Measurements from ENCODE around the gene CYP8B1. TPM values are rescaled to one million over a fixed set of nuclear protein-coding genes. Genes with fewer than 3 reads are reported as not detected.

CYP8B1 gene
- total and polyA plus RNA-seq, 9 of the 15 experiments (the other 6 are each of a cell fraction or from before 2014, with no cell fraction given), result 0.04 TPM; not detected in 8

DNA sequence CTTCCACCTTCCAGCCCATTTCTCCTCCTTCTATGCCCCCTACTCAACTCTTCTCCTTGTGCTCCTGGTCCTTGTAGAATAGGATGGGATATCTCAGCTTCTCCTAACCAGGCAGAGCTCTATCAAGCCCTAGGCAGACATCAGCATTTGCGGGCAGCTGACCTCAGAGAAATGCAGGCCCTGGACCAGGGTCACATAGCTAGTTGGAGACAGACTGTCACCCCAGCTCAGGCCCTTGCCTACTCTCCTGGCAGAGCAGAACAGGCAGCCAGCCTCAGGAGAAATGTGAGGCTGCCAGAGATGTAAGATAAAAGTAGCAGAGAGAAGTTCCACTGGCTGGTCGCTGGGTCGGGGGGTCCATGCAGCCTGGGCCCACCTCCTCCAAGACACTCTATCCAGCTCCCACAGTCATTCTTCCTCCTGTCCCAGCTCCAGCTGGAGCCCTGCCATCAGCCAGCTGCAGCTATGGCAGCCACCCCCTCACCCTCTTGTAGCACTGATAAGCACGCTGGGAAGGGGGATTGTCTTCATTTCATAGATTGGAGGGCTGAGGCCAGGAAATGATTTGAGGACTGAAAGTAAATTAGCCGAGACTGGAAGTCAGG, 4.0 kb downstream of the CYP8B1 start:
- ChIA-PET CTCF (ENCODE audit: low intra/inter-chr PET ratio) (interaction anchor here (0.9 kb wide), 1 partner anchor 91 kb away, joined by 3 read pairs; no protein-coding TSS in a partner anchor), POLR2A (interaction anchor here (0.5 kb wide), 1 partner anchor 106 kb away, joined by 3 read pairs; no protein-coding TSS in a partner anchor)
- Histone ChIP-seq H3K27me3 (ENCODE audit: control insufficient read depth in 2 of 2, insufficient read depth in 2 of 2, low read length in 2 of 2) (peaks cover 30 to 90% of the 10 kb centered on the region in 2 experiments), H3K79me2 (ENCODE audit: control insufficient read depth, insufficient read depth, low read length) (no peaks in the 10 kb centered on the region), H2AFZ (ENCODE audit: low read depth, low read length) (no peak overlapping the region), H3K4me2 (ENCODE audit: insufficient read depth, low read length) (no peak overlapping the region), H3K9me1 (ENCODE audit: control insufficient read depth, insufficient read depth, low read length) (peaks cover 2% of the 10 kb centered on the region), H3K9ac (ENCODE audit: insufficient read depth in 1 of 2, low read depth in 2 of 2, low read length in 2 of 2) (0 out of 4 replicates have a peak overlapping the region, but pooled peaks of 1 of the 2 experiments have one; percentile 15), H3K9me3 (replicated peaks; ENCODE audit: control insufficient read depth, insufficient read depth, low read depth, low read length) (no peaks in the 10 kb centered on the region), H4K20me1 (replicated peaks; ENCODE audit: control insufficient read depth, insufficient read depth, low read length) (peaks cover 4% of the 10 kb centered on the region; the same call in 1 of the 2 replicates), H3K36me3 (ENCODE audit: control insufficient read depth, insufficient read depth, low read length) (no peaks in the 10 kb centered on the region), H3K4me3 (no peak overlapping the region), H3K4me1 (replicated peaks in 1 of 2; ENCODE audit: control insufficient read depth in 2 of 2, insufficient read depth in 2 of 2, low read length in 2 of 2) (no peaks in the 10 kb centered on the region; a peak in 1 of 5 replicates), H3K27ac (ENCODE audit: extremely low read depth, low read depth, low read length) (no peak overlapping the region)
- WGBS (ENCODE audit: insufficient coverage, low coverage, missing lambda C conversion rate), result 1% methylated on average over 5 of the region's 5 CpGs
- FAIRE-seq, result no peak
- TF ChIP-seq TEAD4 (IDR thresholded peaks at IDR 0.05; ENCODE audit: low read length) (peak; percentile 56; the same call in 1 of the 2 replicates), TEAD4 (CRISPR knock-in tag; IDR thresholded peaks at IDR 0.05; ENCODE audit: borderline replicate concordance) (no peak), NR4A1 (CRISPR knock-in tag; IDR thresholded peaks at IDR 0.05) (no peak), NR4A1 (tag; IDR thresholded peaks at IDR 0.05) (no peak), EGR1 (conservative IDR thresholded peaks at IDR 0.05) (peak; percentile 59), GATA2 (CRISPR knock-in tag; IDR thresholded peaks at IDR 0.05) (0 out of 2 replicates have a peak, but pooled peaks have one; percentile 10), CBFA2T2 (conservative IDR thresholded peaks at IDR 0.05) (peak; percentile 70), YBX1 (IDR thresholded peaks at IDR 0.05) (no peak), EP300 (IDR thresholded peaks at IDR 0.05; ENCODE audit: low read length) (peak; percentile 17; the same call in 1 of the 2 replicates), KDM1A (IDR thresholded peaks at IDR 0.05) (peak; percentile 9 to 26; a peak in 1 of 4 replicates), CREBBP (IDR thresholded peaks at IDR 0.05; ENCODE audit: low read depth, low read length) (no peak), NFIC (IDR thresholded peaks at IDR 0.05) (peak; percentile 58), POLR2H (tag; IDR thresholded peaks at IDR 0.05; ENCODE audit: low read depth) (no peak), IFI16 (CRISPR knock-in tag; IDR thresholded peaks at IDR 0.05) (no peak), KLF16 (IDR thresholded peaks at IDR 0.05) (peak; percentile 15; the same call in 1 of the 2 replicates), CBFA2T3 (IDR thresholded peaks at IDR 0.05) (peak; percentile 80), NCOR1 (IDR thresholded peaks at IDR 0.05) (peak; percentile 13; the same call in 1 of the 2 replicates)
- intact Hi-C loops (cut with micrococcal nuclease) (no loop called here), in situ Hi-C loops (cut with MboI) (no loop called here)
- DNase-seq (ENCODE audit: extremely low read depth in 1 of 4, low spot score in 3 of 4), result peak in 1 of 4 experiments; percentile 15
- ATAC-seq, result no peak
- no TSS peak for BruUV-seq (replicated peaks)

All from K562 (cell line).